Middle frontal gyrus (tissue), 1 donor: Measurements from ENCODE around the gene PBX4.

Experiments used
- DNase-seq: peaks from one replicate; pipeline ENCODE4 v3.0.0-alpha.2; 2015; ENCODE audit warnings: low spot score; ENCODE audit errors: extremely low spot score

Gene PBX4

GRCh38 chr19:19554074-19555023 is 64.1 kb downstream of the PBX4 start:
- no peak for DNase-seq

GRCh38 chr19:19553670-19554069 is 64.8 kb downstream of the PBX4 start:
- DNase-seq, result no peak

- DNase-seq, result no peak
Measured at GRCh38 chr19:19552798-19553197, 65.7 kb downstream of the PBX4 start.

GRCh38 chr19:19551853-19552192 is 66.7 kb downstream of the PBX4 start:
- DNase-seq, result no peak

GRCh38 chr19:19550972-19551852 is 67.3 kb downstream of the PBX4 start:
- DNase-seq, result no peak

GRCh38 chr19:19550485-19550929 is 68.0 kb downstream of the PBX4 start:
- DNase-seq, result no peak

- DNase-seq, result no peak
Measured at GRCh38 chr19:19549804-19550464, 68.6 kb downstream of the PBX4 start.

- no peak for DNase-seq
Measured at GRCh38 chr19:19548915-19549759, 69.3 kb downstream of the PBX4 start.

- no peak for DNase-seq
Measured at GRCh38 chr19:19547674-19548336, 70.7 kb downstream of the PBX4 start.

GRCh38 chr19:19546751-19547162 is 71.7 kb downstream of the PBX4 start:
- DNase-seq, result no peak

GRCh38 chr19:19545707-19546106 is 72.8 kb downstream of the PBX4 start:
- no peak for DNase-seq

- no peak for DNase-seq
Measured at GRCh38 chr19:19544954-19545591, 73.4 kb downstream of the PBX4 start.

GRCh38 chr19:19544257-19544953 is 74.1 kb downstream of the PBX4 start:
- no peak for DNase-seq

- DNase-seq, result no peak
Measured at GRCh38 chr19:19543640-19544039, 74.8 kb downstream of the PBX4 start.

GRCh38 chr19:19543101-19543500 is 75.4 kb downstream of the PBX4 start:
- DNase-seq, result no peak

GRCh38 chr19:19542507-19542906 is 76.0 kb downstream of the PBX4 start:
- no peak for DNase-seq

GRCh38 chr19:19541616-19542015 is 76.9 kb downstream of the PBX4 start:
- DNase-seq, result no peak

GRCh38 chr19:19540715-19541515 is 77.6 kb downstream of the PBX4 start:
- DNase-seq, result no peak
